GM21723 (cell line): Measurements from ENCODE around the gene HS3ST6.
"Not testable (repeated sequence)": the region's sequence is repeated elsewhere in the genome, so short reads cannot be mapped to it uniquely, and the experiment has no call there.

Experiments
- ATAC-seq: cut with Tn5 transposase; IDR thresholded peaks from one replicate; pipeline ENCODE4 v1.9.1; 2021; ENCODE audit warnings: mild to moderate bottlenecking, moderate library complexity; ENCODE audit not compliant: unreplicated experiment

The HS3ST6 gene

DNA sequence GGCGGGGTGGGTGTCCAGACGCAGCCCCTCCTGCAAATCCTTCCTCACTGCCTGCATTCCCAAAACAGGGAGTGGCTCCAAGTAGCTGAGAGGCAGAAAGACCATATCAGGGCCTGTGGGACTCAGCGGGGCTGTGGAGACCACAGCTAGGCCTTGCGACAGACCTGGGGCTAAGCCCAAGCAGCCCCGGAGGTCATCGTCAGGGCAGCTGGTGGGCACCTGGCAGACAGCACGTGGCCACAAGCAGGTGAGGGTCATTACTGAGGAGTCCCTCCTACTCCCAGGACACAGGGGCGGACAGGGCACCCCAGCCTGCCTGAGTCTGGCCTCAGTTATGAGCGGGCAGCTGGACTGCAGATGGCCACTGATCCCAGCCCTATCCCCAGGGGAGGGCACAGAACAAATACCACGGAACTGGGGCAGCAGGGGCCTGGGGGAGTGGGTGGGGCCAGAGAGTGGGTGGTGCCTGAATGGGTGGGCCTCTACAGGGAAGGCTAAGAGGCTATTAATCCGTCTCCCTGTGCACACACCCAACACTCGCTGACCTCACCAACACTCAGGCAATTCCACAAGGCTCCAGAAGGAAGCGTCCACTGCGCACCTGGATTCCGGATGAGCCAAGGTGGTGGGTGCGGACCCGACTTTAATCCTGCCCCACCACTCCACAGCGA is 8.5 kb downstream of the HS3ST6 start:
- no peak for ATAC-seq

- no peak for ATAC-seq
Observed at GRCh38 chr16:1908983-1909382, 9.2 kb downstream of the HS3ST6 start.

DNA sequence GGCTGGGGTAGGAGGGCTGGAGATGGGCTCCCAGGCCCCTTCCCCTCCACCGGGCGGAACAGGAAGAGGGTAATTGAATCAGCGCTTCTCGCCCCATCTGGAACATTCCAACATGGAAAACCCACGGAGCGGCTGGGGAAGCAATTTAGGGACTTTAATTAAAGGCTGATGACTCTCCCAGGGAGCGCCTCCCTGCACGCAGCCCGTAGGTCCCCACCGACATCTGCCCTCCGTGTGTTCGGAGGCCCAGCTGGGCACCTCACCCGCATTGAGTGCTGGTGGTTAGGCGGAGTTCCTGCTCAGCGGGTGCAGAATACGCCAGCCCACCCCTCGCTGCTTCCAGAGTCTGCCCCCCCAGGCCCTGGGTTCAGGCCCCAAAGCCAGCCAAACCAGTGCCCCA is 10.0 kb downstream of the HS3ST6 start:
- no peak for ATAC-seq

GRCh38 chr16:1907226-1907860 is 10.9 kb downstream of the HS3ST6 start:
- ATAC-seq = no peak

DNA sequence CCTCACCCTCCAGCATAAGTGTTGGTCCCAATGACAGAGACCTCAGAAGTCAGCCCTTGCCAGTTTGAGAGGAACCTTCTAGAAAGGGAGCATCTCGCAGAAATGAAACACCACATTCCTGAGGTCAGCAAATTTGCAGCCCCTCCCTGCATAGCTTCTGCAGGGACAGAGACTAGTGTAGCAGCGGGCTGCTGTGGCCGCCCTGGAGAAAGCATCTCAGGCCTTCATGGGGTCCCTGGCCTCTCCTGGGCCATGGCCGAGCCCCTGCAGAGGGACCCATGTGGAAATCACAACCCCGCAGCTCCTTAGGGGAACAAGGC is 11.4 kb downstream of the HS3ST6 start:
- no peak for ATAC-seq

GRCh38 chr16:1906055-1906845 is 12.0 kb downstream of the HS3ST6 start:
- ATAC-seq = no peak

GRCh38 chr16:1903845-1904840 is 14.1 kb downstream of the HS3ST6 start:
- no peak for ATAC-seq

- ATAC-seq = no peak
Observed at GRCh38 chr16:1903220-1903574, 15.0 kb downstream of the HS3ST6 start.

DNA sequence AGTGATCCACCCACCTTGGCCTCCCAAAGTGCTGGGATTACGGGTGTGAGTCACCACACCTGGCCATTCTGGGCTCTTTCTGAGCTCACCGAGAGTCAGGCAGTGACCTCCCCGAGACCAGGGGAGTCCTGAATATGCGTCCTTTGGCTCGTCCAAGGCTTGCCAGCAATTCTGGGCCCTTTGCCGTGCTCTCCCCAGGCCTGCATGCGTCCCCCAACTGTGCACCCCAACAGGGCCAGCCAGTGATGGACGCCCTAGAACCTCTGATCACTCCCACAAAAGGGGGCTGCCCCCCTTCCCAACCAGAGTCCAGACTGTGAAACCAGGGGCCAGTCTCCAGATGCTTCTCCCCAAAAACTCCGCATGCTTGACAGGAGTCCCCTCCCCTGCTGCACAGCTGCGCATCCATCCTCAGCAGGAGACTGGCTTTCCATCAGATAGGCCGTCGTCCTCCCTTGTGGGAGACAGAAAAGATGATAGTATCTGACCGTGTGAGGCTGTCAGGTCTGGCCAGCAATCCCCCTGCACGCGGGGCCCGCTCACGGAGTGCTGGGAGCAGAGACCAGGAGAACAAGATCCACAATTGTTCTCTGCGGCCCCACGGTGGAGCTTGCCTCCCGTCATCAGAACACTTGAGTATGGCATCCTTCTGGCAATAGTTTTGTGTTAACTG is 15.5 kb downstream of the HS3ST6 start:
- ATAC-seq = no peak

DNA sequence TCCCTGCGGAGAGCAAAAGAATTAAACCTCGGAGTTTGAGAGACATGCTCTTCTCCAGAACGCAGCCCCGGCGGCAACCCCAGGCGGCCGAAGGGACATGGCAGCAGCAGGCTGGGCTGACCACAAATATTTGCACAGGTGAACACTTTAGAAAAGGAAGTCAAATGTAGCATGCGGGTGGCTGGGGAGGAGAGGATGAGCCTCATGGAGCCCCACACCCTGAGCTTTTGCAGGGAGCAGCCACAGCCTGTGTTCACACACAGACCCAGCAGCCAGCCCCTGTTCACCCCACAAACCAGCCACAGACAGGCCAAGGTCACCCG is 17.8 kb downstream of the HS3ST6 start:
- no peak for ATAC-seq

DNA sequence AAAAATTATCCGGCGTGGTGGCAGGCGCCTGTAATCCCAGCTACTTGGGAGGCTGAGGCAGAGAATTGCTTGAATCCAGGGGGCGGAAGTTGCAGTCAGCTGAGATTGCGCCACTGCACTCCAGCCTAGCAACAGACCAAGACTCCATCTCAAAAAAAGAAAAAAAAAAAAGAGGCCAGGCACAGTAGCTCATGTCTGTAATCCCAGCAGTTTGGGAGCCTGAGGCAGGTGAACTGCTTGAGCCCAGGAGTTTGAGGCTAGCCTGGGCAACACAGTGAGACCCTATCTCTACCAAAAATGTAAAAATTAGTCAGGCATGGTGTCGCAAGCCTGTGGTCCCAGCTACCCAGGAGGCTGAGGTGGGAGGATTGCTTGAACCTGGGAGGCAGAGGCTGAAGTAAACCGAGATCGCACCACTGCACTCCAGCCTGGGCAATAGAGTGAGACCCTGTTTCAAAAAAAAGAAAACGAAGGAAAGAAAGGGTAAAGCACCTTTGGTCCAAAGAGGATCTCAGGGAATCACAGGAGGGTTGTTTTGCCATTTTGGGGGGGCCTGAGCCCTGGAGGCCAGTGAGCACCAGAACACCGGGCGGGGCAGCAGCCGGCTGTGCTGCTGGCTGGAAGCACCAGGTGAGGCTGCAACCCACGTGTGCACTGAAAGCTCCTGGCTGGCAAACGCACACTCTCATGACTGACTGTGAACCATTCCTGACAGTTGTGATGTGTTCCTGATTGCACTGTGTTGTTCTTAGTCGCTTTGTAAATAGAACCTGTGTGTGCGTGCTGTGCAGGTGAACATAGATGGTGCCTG is 18.4 kb downstream of the HS3ST6 start:
- ATAC-seq = no peak

GRCh38 chr16:1897692-1898091 is 20.5 kb downstream of the HS3ST6 start:
- ATAC-seq = not testable (repeated sequence)

GRCh38 chr16:1895949-1896675 is 22.1 kb downstream of the HS3ST6 start:
- ATAC-seq = no peak

- no peak for ATAC-seq
Observed at GRCh38 chr16:1895068-1895467, 23.1 kb downstream of the HS3ST6 start.

- ATAC-seq = no peak
Observed at GRCh38 chr16:1890708-1891050, 27.5 kb downstream of the HS3ST6 start.

DNA sequence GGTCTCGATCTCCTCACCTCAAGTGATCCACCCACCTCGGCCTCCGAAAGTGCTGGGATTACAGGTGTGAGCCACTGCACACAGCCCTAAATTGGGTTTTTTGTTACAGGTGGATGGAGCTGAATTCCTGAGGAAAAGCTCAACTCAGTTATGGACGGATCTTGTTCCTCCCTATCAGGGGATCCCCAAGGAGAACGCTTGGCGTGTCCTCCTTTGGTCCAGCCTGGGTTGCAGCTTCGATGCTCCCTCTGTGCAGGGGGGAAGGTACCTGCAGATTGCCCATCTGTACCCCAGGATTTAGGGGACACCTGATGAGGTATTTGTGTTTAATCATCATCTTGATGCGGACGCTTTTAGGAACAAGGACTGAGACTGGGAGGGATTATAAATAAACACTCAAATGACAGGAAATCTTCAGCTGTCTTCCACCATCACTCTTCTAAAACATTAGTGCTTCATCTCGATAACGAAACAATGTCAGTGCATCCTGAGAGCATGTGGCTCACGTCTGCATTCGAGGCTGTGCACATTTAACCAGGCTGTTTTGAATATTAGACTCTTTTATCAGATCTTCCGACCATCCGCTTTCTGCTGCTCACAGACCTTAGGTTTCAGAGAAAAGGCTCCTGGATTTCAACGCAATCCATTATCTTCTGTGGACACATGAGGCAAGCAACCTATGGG is 28.0 kb downstream of the HS3ST6 start:
- no peak for ATAC-seq

DNA sequence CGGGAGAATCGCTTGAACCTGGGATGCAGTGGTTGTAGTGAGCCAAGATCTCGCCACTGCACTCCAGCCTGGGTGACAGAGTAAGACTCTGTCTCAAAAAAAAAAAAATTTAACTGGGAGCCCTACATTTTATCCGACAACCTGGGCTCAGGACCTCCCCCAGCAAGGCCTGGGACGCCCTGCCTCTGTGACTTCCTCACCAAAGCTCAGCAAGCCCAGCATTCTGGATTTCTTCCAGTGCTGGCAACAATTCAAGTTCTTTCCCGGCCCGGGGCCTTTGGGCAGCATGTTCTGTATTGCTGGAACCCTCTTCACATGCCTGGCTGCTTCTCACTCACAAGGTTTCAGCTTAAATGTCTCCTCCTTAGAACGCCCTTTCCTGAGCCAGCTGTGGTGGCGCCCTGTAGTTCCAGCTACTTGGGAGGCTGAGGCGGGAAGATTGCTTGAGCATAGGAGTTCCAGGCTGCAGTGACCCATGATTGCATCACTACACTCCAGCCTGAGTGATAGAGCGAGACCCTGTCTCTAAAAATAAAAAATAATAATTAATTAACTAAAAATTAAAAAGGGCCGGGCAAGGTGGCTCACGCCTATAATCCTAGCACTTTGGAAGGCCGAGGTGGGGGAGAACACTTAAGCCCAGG is 30.4 kb downstream of the HS3ST6 start:
- ATAC-seq = no peak

DNA sequence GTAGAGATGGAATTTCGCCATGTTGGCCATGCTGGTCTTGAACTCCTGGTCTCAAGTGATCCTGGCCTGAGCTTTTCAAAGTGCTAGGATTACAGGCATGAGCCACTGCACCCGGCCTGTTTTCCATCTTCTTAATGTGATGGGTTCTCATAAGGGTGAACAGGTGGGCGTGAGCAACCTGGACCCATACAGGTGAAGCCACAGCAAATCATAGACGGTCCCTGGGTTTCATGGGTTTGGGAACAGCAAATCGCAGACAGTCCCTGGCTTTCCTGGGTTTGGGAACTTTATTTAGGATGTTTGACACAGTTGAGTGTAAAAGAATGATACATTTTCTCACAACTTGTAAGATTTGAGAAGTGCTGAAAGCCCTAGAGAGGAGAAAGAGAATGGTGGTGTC is 33.3 kb downstream of the HS3ST6 start:
- no peak for ATAC-seq
